Caki2 (cell line): ENCODE results near the gene LAPTM4A. TPM values are rescaled to one million over a fixed set of nuclear protein-coding genes. Genes with fewer than 3 reads are reported as not detected.
"Not testable (repeated sequence)": the region's sequence is repeated elsewhere in the genome, so short reads cannot be mapped to it uniquely, and the experiment has no call there.

Experiments used
- DNase-seq: peaks from one replicate; pipeline ENCODE4 v3.0.0-alpha.2; 2015; ENCODE audit warnings: low read depth
- in situ Hi-C: cut with HindIII; loops from 2 replicates; pipeline ENCODE4 v1.10.0; 2016; ENCODE audit warnings: low sequenced_read_pairs, low pct_unique_long_range_greater_than_20kb, mixed read lengths
- total RNA-seq: library from RNA; depleted of rRNA; stranded (reverse); fragments of >200 nt; shearing (Covaris generic); gene quantifications from 2 replicates; pipeline ENCODE4 v1.2.3, GENCODE V29; 2014; ENCODE audit warnings: low replicate concordance

LAPTM4A gene
- total RNA-seq, 1 experiment from 2014 or later = 161 TPM

DNA sequence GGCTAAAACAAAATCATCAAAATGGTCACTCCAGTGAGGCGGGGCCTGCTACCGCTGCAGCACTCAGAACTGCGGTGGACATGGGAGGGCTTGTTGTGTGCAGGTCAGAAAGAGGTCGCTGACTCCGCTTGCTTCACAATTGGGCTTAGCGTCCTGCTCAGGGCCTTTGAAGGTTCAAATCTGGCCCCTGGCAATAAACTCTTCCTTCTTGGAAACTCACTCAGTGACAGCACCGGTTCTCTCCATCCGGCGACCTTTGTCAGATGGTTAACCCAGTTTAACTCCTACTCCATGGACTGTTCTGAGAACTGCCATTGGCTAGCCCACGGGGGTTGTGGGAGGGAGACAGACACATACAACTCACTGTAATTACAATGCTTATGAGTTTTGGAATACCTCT, 29.0 kb upstream of the LAPTM4A start:
- in situ Hi-C loops = no loop called here
- DNase-seq = no peak

DNA sequence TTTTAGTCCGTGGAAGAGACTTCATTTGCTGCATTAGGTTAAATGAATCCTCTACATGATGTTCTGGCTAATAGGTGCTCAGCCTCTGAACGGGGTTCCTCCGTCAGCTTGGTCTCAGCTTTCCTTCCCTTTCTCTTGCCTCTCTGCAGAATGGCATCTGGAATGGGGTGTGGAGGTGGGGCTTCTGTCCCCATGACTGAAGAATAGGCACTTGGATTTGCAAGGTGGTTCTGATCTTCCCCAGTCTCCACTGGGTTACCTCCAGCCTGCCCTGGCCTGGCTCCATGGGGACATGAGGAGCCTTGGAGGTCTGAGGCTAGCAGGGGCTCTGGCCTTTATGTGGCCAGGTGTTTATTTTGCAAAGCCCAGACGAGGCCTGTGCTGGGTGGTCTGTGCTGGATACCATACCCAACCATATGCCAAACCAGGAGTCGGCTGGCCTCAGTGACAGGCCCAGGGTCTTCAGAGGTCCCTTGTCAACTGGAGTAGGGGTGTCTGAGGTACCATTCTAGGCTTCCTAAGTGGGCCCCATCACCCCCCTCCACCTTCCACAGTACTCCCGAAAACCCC, 28.2 kb upstream of the LAPTM4A start:
- in situ Hi-C loops = no loop called here
- no peak for DNase-seq

DNA sequence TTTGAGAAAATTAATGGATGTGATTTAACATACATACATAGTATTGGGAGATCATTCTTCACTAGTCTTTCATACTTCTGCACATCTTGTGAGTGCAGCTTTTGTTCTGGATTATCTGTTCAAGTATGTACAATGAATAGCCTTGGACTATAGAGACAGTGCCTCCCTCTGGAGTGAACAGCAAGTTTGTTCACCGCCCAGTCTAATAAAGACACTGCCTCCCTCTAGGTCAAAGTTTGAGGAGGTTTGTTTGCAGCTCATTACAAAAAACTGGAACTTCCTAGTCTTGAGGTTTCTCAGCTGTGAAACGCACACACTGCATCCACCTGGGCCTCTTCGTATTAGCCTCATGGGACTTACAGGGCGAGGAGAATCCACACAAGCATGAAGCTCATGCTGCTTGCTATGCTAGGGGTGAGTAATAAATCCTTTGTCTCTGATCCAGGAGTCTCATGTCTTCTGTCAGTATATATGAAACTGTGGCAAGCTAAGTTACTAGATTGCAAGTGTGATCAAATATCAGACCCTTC, 26.0 kb upstream of the LAPTM4A start:
- in situ Hi-C loops = no loop called here
- DNase-seq = no peak

DNA sequence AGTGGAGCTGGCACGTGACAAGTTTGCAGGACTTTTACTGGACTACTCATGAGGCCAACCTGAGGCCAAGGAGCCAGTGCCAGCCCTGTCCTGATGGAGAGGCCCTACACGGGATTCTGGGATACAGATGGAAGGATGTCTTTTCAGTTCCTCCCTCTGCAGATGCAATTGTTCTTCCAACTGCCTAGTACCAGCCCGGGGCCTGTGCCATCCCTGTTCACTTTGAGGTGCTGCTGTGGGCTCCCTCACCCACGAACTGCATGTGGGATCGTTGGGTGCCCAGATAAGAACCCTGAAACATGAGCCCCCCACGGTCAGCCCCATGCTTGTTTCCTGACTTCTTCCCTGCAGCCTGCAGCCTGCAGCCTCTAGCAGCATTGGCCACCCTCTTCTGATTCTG, 25.3 kb upstream of the LAPTM4A start:
- DNase-seq = no peak
- in situ Hi-C loops = no loop called here

DNA sequence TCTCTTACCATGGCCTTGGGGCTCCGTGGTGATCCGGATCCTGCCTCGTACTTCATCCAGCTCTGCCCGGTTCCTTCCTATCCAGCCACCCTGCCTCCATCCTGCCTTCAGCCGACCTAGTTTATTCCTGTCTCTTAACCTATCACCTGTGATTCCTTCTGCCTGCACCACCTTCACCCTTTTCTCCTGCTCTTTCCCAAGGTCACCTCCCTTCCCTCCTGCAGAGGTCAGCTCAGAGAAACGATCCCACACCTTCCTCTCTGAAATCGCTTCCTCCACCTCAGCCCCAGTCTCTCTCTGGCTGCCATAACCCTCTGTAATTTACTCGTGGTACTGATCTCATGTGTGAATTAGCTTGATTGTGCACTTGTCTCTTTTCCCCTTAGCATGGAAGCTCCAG, 23.5 kb upstream of the LAPTM4A start:
- no peak for DNase-seq
- in situ Hi-C loops = no loop called here

DNA sequence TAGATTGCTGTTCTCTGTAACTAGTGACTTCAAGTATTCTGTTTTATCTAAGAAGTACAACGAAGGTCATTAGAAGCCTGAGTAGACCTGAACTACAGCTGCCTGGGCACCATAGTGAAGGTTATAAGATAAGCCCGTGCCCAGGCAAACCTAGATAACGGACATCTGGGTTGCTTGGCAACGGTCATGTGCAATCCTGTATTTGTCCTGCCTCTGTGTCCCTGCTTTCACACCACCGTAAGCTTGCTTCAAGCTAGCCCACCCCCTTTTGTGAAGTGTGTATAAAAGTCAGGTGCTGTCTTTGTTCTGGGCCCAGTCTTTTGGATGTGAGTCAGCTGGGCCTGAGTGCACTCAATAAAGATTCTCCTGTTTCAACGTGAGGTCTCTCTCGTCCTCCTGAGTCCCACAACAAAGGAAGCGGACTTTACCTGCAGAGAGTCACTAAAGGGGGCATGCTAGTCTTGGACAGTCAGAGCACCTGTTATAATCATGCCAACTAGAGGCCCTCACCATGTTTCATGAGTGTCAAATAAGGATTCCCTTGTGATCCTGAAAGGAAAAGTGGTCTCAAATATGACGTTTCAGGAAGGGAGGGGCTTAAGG, 22.7 kb upstream of the LAPTM4A start:
- DNase-seq, in situ Hi-C loops: not testable (repeated sequence)

DNA sequence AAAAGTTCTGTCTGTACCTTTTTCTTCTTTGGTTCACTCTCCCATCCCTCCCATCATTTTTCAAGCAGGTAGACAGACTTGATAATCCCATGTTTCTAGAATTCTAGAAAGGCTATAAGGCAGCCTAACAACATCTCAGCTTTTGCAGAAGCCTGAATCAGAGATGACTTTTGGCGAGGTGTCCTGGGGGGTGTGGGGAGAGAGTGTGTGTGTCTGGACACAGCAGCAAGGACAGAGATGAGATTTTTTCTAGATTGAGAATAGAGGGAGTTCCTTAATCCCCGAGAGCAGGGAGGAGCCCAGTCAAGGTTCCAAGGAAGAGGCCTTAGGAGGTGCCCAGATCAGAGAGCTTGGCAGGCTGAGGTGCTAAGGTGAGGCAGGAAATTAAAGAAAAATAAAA, 22.0 kb upstream of the LAPTM4A start:
- in situ Hi-C loops = no loop called here

DNA sequence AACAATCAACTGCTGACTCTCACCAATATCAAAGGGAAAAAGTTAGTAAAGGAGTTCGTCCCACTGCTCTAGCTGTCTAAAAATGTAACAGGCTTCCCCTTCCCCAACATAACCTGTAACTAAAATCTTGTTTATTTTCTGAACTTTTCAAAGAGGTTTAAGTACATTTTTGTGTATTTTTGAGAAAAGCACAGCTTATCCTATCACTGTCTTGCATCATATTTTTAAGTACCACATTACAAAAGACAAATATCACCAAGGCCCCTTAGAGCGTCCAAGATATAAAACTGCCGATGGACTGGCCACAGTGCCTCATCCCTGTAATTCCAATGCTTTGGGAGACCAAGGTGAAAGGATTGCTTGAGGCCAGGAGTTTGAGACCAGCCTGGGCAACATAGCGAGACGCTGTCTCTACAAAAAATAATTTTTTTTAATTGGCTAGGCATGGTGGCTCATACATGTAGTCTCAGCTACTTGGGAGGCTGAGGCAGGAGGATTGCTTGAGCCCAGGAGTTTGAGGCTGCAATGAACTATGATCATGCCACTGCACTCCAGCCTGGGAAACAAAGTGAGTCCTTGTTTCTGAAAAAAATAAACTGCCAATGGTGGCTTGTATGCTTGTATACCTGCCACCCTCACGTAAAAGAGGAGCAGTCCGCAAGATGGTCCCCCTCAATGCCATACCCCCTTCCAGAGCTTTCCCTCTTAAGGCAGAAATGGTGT, 21.2 kb upstream of the LAPTM4A start:
- in situ Hi-C loops = no loop called here

More for the DNA sequence above, 22.0 kb upstream of the LAPTM4A start:
- DNase-seq = no peak

DNA sequence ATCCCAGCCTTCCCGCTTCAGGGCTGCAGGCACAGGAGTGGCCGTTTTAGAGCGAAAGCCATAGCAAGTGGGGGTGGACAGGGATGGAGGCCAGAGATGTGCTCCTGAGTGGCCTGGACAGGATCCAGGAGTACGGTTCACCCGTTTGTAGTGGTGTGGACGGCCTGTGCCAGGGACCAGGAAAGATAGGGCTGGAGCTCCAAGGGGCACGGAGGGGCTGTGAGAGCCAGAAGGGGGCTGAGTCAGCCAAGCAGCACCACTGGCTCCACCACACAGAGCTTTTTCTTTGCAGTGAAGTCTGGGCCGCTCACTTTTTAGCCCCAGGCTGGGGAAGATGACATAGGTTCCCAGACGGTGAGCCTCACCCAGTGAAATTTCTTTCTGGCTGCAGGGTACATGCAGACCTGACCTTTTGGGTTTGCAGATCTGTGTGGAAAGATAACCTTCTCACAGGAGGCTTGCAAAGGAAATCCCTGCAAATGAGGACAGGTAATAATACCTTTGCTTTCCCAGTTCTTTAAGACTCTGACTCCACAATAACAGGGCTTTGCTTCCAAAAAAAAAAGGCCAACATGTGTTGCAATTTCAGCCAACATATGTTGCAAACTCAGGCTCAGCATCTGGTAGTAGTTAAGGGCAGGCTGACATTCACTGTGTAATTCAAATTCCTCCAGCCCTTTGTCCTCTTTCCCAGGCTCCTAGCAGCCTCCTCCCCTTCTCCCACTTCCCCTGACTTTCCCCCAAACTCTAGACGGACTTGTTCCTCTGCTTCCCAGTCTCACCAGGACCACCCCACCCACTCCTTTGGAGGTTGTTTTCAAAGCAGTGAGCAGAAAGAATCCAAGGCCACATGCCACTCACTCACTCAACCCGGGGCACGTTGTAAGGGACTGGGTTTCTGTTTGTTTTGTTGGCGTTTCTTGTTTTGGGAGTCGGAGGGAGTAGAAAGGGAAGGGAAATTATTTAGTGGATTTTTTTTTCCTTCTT, 20.3 kb upstream of the LAPTM4A start:
- in situ Hi-C loops = no loop called here
- no peak for DNase-seq

More for the DNA sequence above, 21.2 kb upstream of the LAPTM4A start:
- DNase-seq = no peak

DNA sequence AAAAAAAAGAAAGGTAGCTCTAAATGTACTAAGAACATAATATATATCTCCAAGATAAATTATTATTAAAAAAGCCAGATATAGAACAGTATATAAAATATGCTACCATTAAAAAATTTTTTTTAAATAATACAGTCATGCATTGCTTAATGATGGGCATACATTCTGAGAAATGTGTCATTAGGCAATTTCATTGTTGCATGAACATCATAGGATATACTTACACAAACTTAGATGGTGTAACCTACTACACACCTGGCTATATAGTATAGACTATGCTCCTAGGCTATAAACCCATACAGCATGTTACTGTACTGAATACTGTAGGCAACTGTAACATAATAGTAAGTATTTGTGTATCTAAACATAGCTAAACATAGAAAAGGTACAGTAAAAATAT, 18.3 kb upstream of the LAPTM4A start:
- in situ Hi-C loops = no loop called here
- no peak for DNase-seq

DNA sequence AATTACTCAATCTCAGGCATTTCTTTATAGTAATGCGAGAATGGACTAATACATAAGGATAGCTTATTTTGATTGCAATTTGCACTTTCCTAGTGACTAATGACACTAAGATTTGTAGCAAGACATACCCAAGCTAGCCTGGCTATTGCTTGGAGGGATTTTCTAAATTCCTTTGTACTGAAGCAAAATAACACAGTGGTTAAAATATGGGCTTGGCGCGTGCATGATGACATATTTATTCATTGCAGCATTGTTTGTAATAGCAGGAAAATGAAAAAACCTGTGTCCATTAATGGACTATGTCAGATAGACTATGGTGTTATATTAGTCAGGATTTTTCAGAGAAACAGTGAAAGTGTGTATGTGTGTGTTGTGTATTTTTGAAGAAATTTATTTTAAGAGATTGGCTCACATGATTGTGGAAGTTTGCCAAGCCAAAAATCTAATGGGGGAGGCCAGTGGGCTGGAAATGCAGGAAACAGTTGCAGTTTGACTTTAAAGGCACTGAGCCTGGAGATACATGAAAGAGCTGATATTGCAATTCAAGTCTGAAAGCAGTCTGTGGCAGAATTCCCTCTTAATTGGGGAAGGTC, 16.7 kb upstream of the LAPTM4A start:
- DNase-seq = peak; percentile 34
- in situ Hi-C loops = no loop called here

DNA sequence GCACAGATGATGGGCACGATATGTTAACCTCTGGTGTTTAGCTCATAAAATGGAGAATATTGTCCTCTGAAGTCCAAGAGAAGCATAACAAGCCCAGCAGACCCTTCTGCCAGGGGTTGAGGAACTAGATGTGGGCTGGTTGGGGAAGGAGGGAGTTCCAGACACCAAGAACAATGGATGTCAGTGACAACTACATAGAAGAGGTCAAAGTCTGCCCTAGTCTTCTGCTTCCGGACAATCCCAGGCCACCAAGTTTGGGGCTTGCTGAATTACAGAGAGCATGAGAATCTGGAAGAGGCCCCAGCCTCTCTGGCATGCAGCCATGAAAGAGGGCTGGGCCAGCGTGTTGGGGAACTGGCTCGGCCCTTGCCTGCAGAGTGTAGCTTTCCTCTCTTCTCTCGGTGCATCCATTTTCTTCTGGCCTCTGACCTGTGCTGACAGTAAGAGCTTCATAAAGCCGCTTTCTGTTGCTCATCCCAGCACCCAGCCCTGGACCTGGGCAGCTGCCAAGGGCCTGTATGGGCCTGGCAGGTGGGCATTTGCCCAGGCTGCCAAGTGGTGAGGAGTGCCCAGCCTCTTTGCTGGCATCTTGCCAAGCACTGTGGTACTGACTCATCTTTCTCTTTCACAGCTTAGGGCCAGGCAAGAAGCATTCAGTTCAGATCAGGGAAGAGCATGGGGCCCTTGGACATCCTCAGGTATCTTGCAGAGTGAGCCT, 14.6 kb upstream of the LAPTM4A start:
- in situ Hi-C loops = no loop called here
- DNase-seq = peak; percentile 80

DNA sequence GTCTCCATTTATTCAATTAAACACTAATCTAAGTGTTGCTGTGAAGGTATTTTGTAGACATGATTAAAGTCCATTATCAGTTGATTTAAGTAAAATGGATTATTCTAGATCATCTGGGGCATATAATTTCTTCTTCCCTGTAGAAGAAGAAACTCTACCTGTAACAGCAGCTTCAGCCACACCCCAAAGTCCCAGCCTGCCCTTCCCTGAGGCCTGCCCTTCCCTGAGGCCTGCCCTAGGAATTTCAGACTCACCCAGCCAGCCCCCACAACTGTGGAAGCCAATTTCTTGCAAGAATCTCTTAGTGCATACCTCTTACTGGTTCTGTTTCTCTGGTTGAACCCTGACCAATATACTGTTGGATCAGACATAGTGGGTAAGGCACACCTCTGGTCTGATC, 13.4 kb upstream of the LAPTM4A start:
- DNase-seq = no peak
- in situ Hi-C loops = no loop called here

DNA sequence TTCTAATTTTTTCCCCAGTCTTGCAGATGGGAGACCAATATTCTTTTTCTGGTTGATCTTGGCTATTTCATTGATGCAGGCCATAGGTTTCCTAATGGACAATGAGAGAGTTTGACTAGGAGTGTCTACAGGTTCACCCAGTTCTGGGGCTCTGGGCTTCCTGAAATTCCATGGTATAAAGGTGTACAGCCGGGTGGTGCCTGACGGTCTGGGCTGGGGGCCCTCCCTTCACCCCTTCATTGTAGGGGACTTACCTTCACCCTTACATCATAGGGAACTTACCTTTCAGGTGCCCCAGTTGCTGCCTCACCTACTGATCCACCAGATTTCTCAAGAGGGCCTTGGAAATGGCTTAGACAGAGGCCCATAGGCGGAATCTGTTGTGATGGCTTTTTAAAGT, 13.0 kb upstream of the LAPTM4A start:
- in situ Hi-C loops = no loop called here
- DNase-seq = no peak

DNA sequence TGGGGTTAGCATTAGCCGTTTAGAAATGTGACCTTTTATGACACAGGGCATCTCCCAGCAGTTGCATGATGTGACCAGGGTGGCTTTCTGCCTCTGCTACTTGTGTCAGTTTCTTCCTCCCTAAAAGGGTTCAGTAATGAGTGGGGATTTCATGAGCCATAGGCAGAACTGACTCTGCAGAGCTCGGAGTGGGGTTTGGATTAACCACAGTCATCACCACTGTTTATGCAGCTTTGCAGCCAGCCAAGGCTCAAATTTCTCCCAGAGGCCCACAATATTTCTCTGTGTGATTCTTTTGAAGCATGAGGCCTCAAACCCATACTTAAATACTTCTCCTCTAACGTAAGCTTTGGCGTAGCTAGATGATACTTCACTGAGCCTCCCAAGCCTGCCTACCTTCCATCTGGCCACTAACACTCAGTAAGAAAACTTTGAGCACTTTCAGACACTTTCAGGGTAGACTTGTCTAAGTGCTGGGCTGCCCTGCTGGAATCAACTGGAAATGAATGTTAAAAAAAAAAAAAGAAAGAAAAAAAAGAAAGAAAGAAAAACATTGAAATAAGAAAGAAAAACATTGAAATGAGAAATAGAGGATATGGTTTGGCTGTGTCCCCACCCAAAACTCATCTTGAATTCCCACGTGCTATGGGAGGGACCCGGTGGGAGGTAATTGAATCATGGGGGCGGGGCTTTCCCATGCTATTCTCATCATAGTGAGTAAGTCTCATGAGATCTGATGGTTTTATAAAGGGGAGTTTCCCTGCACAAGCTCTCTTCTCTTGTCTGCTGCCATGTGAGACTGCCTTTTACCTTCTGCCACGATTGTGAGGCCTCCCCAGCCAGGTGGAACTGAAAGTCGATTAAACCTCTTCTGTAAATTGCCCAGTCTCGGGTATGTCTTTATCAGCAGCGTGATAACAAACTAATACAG, 11.5 kb upstream of the LAPTM4A start:
- in situ Hi-C loops = no loop called here
- DNase-seq = peak; percentile 10

DNA sequence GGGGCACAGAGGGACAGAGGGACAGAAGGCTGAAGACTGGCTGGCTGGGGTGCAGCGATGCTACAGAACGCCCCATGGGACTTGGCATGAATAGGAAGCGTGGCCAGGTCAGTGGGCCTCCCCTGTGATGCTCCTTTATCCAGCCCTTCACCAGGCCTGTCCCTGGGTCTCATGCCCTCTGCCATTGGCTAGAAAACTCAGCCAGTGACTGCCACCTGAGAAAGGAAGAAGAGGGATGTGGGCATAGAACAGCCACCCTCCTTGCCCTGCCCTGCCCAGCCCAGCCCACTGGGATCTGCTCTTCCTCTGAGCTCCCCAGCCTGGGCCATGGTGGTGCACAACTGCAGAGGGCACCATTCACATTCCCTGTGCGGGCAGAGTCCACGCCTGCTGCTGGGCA, 10.5 kb upstream of the LAPTM4A start:
- DNase-seq = no peak
- in situ Hi-C loops = no loop called here

DNA sequence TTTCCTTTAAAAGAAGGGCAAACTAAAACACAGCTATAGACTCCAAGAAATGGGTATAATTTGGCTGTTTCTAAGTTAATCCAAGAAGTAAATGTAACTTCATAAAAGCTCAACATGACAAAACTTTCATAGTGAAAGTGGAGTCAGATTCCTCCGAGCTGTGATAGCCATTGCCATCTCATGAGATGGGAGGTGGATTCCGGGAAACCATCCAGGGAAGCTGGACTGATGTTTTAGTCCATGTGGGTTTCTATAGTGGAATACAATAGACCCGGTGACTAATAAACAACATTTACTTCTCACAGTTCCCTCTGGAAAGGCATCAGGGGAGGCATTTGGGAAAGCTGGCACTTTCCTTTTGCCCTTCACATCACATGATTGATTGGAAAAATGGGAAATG, 10.0 kb upstream of the LAPTM4A start:
- in situ Hi-C loops = no loop called here
- DNase-seq = no peak
